Activated naive CD8-positive, alpha-beta T cell (primary cell): ENCODE data around the gene CCNY.

ENCODE experiments used
- H3K27ac Mint-ChIP-seq: one replicate; pipeline ENCODE4 v1.8.0; 2021; ENCODE audit warnings: mixed read lengths
- H3K27me3 Mint-ChIP-seq: one replicate; pipeline ENCODE4 v1.8.0; 2021; ENCODE audit warnings: mixed read lengths
- H3K36me3 Mint-ChIP-seq: one replicate; pipeline ENCODE4 v1.8.0; 2021; ENCODE audit warnings: mixed read lengths
- H3K4me1 Mint-ChIP-seq: one replicate; pipeline ENCODE4 v1.8.0; 2021; ENCODE audit warnings: low read depth, mixed read lengths
- H3K4me3 Mint-ChIP-seq: one replicate; pipeline ENCODE4 v1.8.0; 2021; ENCODE audit warnings: mild to moderate bottlenecking, mixed read lengths
- H3K9me3 Mint-ChIP-seq: one replicate; pipeline ENCODE4 v1.8.0; 2021; ENCODE audit warnings: low read depth, mixed read lengths

Gene CCNY

DNA sequence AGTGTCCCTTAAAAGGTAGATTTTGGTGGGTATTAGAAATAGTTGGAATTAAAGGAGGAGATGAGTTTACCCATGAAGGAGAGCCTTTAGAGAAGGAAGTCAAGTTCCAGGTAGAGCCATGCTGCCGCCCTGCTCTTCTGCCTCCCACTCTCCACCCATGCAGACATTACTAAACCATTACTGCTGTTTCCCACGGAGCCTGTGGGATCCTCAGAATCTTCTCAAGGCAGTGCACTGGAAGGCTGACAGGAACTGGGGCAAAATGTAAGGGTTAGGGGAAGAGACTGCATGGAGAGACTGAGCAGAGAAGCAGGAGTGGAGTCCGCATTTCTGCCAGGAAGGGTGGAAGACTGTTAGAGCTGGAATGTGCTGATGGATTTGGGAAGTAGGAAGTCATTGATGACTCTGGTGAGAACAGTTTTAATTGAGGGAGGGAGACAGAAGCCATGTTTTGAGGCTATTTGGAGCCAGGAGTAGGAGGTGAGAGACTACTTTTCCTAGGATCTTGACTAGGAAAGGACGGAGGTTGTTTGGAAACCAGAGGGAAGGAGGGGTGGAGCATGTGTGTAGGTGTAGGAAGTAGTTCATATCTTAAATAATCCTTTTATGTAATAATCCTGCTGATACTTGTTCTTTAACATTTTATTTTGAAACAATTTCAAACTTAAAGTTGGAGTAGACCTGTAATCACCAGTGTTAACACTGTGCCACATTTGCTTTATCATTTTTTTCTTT lies 109.0 kb downstream of the CCNY start:
- Mint-ChIP-seq H3K27ac (peak overlapping the region; percentile 74), H3K4me3 (peak overlapping the region; percentile 18), H3K4me1 (peaks cover 75% of the 10 kb centered on the region), H3K27me3 (no peaks in the 10 kb centered on the region), H3K36me3 (peaks cover 30% of the 10 kb centered on the region), H3K9me3 (peaks cover 31% of the 10 kb centered on the region)

DNA sequence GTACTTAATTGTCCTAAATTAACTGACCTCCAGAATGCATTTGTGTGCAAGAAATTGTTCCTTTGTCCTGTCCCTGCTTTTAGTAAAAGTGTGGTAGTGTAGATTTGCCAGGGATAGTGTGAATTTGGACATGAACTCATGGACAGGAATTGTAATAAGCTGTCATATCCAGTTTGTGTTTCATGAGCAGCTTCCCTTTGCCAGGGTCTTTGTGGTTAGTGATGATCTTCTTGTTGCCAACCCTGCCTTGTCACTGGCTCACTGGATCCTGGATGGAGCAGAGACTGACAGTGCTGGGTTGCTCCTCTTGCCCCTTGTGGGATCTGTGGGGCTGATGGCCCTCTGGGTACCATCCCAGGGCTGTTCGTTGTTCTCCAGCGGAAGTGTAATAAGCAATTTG lies 110.1 kb downstream of the CCNY start:
- Mint-ChIP-seq H3K27ac (peak overlapping the region; percentile 94), H3K4me3 (peak overlapping the region; percentile 1), H3K9me3 (peaks cover 22% of the 10 kb centered on the region), H3K36me3 (peaks cover 26% of the 10 kb centered on the region), H3K4me1 (peaks cover 79% of the 10 kb centered on the region), H3K27me3 (no peaks in the 10 kb centered on the region)

DNA sequence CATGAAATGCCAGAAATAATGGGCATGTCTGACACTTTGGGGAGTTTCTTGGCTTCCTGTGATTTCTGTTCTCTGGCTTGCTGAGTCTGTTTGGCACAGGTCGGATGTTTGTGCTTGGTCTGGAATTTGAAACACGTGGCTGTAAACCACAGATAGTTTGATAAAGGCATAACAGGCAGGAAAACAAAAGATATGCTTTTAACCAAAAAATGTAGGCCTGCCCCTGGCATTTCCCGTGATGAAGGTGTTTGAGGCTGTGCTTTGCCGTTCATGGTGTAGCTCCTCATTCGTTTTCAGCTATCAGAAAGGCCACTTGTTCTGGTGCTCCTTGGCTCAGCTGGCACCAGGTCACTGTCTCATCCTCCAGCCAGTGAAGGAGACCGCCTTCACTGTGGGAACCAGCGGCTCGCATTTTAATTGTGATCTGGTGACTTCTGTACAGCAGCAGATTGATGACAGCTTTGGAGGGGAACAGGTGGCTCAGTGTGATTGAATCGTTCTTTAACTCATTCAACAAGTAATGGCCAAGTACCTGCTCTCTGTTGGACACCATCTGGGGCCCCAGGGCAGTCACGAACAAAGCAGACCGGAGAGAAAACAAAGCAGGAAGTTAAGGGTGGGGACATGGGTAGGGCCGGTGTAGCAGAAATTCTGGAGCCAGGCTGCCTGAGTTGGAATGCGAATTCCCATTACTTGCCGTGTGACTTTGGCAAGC lies 111.5 kb downstream of the CCNY start:
- H3K4me3 Mint-ChIP-seq = peak overlapping the region; percentile 72
- H3K27ac Mint-ChIP-seq = peak overlapping the region; percentile 94
- H3K4me1 Mint-ChIP-seq = peaks cover 81% of the 10 kb centered on the region

DNA sequence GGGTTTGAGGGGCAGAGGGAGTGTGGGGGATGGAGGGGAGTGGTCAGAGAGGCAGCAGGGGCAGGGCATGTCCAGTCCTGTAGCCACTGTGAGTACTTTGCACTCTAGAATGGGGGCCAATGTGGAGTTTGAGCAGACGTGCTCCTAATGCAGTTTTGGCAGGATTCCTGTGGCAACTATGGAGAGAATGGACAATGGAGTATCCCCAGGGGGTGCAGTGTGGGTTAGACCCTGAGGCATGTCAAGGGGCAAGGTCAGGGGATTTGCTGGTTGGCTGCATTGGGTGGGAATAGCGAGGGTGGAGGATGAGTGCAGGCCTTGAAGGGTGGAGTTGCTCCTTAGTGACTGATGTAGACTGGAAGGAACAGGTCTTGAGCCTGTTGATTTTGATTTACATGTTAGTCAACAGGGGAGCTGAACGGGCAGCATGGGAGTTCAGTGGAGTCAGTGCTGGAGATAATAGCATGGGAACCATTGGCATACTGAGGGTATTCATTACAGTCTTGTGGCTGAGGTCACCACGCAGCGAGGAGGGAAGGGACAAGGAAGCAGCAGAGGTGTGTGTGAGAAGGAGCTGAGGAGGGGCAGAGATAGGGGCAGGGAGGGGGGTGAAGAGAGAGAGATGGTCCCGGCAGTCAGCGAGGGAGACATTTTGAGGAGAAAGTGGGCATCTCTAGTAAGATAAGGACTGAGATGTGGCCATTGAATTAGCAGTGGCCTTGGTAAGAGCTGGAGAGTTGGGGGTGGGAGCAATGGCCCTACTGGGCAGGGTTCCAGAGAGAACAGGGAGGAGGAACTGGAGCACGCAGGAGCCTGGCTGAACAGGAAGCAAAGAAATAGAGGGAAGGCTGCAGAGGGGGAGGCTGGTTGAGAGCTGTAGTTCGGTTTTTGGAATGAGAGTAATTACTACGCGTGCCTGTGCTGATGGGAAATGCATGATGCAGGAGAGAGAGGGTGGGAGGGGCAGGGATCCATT lies 112.7 kb downstream of the CCNY start:
- Mint-ChIP-seq H3K9me3 (peaks cover 11% of the 10 kb centered on the region), H3K36me3 (peaks cover 13% of the 10 kb centered on the region), H3K4me3 (peak overlapping the region; percentile 72), H3K4me1 (peaks cover 88% of the 10 kb centered on the region), H3K27ac (peak overlapping the region; percentile 94), H3K27me3 (no peaks in the 10 kb centered on the region)

More for the DNA sequence above, 111.5 kb downstream of the CCNY start:
- Mint-ChIP-seq H3K36me3 (peaks cover 17% of the 10 kb centered on the region), H3K27me3 (no peaks in the 10 kb centered on the region), H3K9me3 (peaks cover 16% of the 10 kb centered on the region)

DNA sequence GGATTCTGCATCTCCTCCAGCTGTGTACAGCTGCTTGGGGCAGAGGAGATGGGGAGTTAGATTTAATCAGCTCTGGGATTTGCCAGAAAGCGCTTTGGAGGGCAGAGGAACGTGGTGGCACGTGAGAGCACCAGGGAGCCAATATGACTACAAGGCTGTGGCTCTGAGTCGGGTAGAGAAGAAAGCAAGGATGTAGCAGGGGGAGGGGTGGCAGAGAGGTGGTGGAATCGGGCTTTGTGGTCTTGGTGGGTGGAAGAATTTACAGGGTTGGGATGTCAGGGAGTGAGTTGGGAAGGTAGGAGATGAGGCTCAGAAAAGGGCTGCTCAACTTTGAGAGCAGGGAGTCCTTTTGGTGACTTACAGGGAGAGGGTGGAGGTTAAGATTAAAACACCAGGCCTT lies 113.6 kb downstream of the CCNY start:
- H3K36me3 Mint-ChIP-seq = peaks cover 8% of the 10 kb centered on the region
- peak overlapping the region; percentile 94 for H3K27ac Mint-ChIP-seq
- peak overlapping the region; percentile 36 for H3K4me3 Mint-ChIP-seq
- H3K9me3 Mint-ChIP-seq = peaks cover 6% of the 10 kb centered on the region
- peaks cover 93% of the 10 kb centered on the region for H3K4me1 Mint-ChIP-seq
- H3K27me3 Mint-ChIP-seq = no peaks in the 10 kb centered on the region

DNA sequence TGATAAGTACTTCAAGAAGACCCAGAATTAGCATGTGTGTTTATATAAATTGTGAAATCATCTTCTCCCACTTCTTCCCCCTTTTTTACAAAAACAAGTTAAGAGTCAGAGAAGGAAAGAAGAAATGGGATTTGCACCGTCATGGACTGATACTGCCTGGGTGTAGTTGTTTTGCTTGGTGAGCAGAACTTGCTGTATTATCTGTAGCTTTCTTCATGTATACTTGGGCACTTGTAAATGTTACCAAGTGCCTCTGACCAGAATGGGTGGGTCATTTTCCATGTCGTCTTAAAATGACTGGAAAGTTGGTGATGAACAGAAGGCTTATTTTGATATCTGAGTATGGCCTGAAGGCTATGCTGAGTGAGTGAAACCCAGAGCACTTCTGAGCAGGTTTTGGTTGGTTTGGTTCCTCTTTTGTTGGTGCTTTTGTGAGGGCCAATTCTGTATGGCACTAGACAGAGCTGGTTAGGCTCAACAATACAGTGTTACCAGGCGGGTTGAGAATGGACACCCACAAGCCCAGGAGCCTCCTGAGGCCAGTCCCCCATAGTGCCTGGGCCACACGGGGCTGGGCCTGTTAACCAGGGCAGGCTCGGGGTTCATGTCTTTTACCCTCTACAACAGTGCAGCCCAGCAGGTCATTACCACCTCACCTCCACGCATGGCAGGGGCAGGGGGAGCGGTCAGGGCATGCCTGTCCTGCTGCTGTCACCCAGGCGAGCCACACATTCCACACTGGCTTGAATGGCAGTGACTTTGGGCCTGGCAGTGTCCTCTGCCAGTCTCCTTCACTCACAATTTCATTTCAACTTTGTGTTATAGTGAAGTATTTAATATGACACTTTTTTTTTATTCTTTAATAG lies 115.1 kb downstream of the CCNY start:
- no peaks in the 10 kb centered on the region for H3K27me3 Mint-ChIP-seq
- H3K27ac Mint-ChIP-seq = no peak overlapping the region
- no peaks in the 10 kb centered on the region for H3K36me3 Mint-ChIP-seq
- H3K4me1 Mint-ChIP-seq = peaks cover 92% of the 10 kb centered on the region
- H3K4me3 Mint-ChIP-seq = peak overlapping the region; percentile 24
- no peaks in the 10 kb centered on the region for H3K9me3 Mint-ChIP-seq

DNA sequence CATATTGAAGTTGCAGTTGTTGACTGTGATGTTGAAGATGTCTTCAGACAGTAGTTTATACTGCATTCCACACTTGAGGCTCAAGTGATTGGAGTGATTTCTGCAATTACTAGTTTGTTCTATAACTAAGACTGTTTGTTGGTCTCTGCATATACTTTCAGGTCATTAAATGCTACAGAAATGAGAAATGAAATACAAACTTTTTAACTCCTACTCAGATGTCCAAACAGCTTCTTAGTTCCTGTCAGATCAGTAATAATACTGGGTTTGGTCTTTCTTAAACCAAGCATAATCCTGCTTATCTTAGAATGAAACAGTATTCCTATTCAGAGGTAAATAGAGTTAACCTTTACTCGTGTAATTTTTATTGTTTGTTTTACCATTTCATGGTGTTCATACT lies 115.9 kb downstream of the CCNY start:
- no peaks in the 10 kb centered on the region for H3K36me3 Mint-ChIP-seq

DNA sequence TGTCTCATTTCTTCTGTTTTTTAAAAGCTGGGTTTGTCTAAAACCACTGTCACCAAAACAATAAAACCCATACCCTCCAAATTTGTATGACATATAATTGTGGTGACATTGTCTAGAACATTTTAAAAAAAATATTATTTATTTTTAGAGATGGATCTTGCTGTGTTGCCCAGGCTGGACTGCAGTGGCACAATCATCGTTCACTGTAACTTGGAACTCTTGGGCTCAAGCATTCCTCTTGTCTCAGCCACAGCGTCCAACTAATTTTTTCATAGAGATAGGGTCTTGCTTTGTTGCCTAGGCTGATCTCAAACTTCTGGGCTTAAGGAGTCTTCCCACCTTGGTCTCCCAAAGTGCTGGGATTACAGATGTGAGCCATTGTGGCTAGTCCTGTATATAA lies 116.5 kb downstream of the CCNY start:
- Mint-ChIP-seq H3K9me3 (no peaks in the 10 kb centered on the region), H3K27ac (no peak overlapping the region), H3K4me1 (peaks cover 93% of the 10 kb centered on the region), H3K36me3 (no peaks in the 10 kb centered on the region), H3K27me3 (no peaks in the 10 kb centered on the region), H3K4me3 (no peak overlapping the region)

More for the DNA sequence above, 115.9 kb downstream of the CCNY start:
- peak overlapping the region; percentile 5 for H3K27ac Mint-ChIP-seq
- no peaks in the 10 kb centered on the region for H3K9me3 Mint-ChIP-seq
- H3K27me3 Mint-ChIP-seq = no peaks in the 10 kb centered on the region
- H3K4me3 Mint-ChIP-seq = no peak overlapping the region
- H3K4me1 Mint-ChIP-seq = peaks cover 91% of the 10 kb centered on the region

DNA sequence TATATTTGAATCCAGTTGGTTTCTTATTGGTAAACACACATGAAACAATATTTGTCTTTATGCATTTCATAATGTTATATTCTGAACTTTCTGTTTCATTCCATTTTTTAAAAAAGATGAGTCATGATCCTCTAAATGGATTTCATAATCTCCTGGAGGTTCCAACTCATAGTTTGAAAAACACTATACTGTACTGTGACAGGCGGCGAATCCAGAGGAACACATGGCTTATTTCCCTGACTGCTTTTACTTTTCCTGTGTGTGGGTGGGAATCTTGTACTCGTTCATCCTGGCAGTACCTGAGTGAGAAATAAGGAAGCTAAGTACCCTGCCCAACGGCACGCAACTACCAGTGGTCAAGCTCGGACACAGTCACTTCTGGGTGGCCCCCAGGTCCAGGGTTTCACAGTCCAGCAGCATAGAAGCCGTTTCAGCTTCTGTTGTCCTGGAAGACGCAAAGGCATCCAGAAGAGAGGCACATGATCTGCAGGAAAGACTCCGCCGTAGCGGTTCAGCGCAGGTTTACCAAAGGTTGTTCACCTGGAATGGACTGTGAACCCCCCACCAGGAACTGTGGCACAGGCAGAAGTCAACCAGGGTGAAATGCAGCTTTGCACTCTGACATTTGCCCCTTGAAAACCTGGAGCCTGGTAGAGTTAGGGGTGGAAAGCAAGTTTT lies 117.7 kb downstream of the CCNY start:
- H3K4me3 Mint-ChIP-seq = no peak overlapping the region
- H3K27me3 Mint-ChIP-seq = no peaks in the 10 kb centered on the region
- no peaks in the 10 kb centered on the region for H3K36me3 Mint-ChIP-seq
- no peaks in the 10 kb centered on the region for H3K9me3 Mint-ChIP-seq
- peaks cover 93% of the 10 kb centered on the region for H3K4me1 Mint-ChIP-seq
- no peak overlapping the region for H3K27ac Mint-ChIP-seq

DNA sequence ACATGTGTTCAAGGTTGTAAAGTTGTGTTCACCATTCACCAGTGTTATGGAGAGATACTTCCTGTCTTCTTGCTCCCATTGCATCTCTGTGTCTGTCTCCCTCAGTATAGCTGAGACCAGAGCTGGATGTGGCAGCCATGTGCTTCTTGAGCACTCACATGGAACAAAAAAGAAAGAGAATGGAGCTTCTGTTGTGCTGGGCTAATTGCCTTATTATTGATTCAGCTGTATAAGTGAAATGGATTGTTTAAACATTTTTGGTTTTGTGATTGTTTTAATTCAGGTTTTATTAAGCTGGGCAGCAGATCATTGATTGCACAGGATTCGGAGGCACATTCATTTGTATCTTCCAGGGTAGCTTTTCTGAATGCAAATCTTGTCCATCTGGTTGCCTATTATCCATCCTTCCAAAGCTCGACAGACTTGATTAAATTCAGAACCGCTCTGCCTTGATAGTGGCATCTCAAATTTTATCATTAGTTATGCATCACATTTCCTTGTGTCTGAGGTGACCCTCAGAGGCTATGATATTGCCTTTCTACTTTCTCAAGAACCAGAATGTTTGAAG lies 119.9 kb downstream of the CCNY start:
- H3K36me3 Mint-ChIP-seq = no peaks in the 10 kb centered on the region
- H3K9me3 Mint-ChIP-seq = no peaks in the 10 kb centered on the region
- peaks cover 88% of the 10 kb centered on the region for H3K4me1 Mint-ChIP-seq
- peak overlapping the region; percentile 31 for H3K4me3 Mint-ChIP-seq
- peak overlapping the region; percentile 59 for H3K27ac Mint-ChIP-seq
- no peaks in the 10 kb centered on the region for H3K27me3 Mint-ChIP-seq

DNA sequence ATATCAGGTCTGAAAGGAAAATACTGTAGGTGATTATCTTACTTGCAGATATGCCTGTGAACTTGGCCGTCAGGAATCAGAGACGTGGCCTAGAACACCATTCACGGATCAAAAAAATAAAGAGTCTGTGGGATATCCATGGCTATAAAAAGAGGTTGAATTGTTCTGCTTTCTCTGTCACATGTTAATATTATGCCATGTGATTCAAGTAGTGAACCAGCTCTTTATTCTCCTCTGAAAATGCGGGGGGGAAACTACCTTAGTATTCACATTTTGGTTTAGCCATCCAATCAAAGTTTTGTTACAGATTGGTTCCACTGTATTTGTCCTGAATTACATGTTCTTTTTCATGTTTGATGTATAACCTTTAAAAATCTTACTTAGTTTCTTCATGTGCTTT lies 120.5 kb downstream of the CCNY start:
- Mint-ChIP-seq H3K4me1 (peaks cover 83% of the 10 kb centered on the region), H3K4me3 (no peak overlapping the region)

DNA sequence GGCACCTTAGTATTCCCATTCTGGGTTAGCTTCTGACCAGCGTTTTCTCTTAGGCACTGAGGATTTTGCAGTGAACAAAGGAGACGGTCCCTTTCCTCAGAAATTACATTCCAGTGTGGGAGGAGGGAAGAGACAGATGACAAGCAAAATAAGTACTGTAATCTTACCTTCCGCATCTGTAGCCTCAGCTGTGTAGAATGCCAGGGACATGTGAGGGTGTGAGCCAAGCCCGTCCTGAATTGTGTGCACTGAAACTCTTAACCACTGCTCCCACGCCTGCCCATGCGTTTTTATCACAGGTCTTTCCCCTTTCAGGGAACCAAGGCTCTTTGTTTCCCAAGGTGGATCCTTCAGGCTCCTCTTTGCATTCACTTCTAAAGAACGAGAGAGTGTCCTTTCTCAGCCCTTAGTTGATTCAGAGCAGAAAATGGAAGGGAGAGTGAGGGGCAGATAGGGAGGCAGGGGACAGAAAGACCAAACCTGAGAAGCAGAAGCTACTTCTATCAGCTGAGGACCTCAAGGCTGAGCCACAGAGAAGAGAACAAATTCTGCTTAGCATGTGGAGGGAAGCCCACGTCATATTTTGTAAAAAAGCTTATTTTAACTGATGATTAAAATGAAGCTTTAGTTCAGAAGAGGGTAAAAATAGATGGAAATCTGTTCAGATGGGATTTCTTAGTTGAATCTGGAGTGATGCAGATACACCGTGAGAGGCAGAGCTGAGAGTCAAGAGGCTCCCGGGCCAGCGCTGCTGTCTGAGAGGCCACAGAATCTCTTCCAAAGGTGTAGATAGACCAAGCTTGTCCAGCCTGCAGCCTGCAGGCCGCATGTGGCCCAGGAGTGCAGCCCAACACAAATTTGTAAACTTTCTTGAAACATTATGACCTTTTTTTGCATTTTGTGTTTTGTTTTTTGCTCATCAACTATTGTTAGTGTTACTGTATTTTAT lies 122.5 kb downstream of the CCNY start:
- no peaks in the 10 kb centered on the region for H3K27me3 Mint-ChIP-seq
- H3K9me3 Mint-ChIP-seq = no peaks in the 10 kb centered on the region
- H3K27ac Mint-ChIP-seq = peak overlapping the region; percentile 91
- H3K36me3 Mint-ChIP-seq = no peaks in the 10 kb centered on the region
- H3K4me1 Mint-ChIP-seq = peaks cover 69% of the 10 kb centered on the region
- peak overlapping the region; percentile 42 for H3K4me3 Mint-ChIP-seq

More for the DNA sequence above, 120.5 kb downstream of the CCNY start:
- H3K27me3 Mint-ChIP-seq = no peaks in the 10 kb centered on the region
- no peaks in the 10 kb centered on the region for H3K36me3 Mint-ChIP-seq
- H3K9me3 Mint-ChIP-seq = no peaks in the 10 kb centered on the region
- peak overlapping the region; percentile 50 for H3K27ac Mint-ChIP-seq
